ENCODE results near the gene RPUSD3. TPM values are rescaled to one million over a fixed set of nuclear protein-coding genes. Genes with fewer than 3 reads are reported as not detected.

RPUSD3 gene
- total RNA-seq, 1 experiment from 2014 or later = 54.1 TPM

DNA sequence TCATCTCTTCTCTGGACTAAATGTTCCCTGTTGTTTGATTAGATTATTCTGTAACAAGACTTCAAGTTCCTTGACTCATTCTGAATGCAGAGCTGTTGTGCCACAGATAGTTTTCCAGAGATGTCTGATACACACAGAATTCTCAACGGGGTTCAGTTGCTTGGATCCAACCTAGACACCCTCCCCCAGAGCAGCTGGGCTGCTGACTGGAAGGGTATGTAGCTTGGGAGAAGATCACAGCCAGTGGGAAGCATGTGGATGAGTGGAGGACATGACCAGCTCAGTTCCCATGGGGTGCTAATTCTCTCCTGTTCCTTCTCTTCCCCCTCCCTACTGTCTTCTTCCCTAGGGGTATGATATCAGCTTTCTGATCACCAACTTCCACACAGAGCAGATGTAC lies 40.3 kb downstream of the RPUSD3 start:
- H3K9ac ChIP-seq (ENCODE audit: low read length) = no peak overlapping the region
- no peaks in the 10 kb centered on the region for H3K27me3 ChIP-seq (ENCODE audit: low read length)
- TF ChIP-seq EZH2phosphoT487 (IDR thresholded peaks at IDR 0.05; ENCODE audit: borderline replicate concordance, low read length) (no peak), EZH2 (IDR thresholded peaks at IDR 0.05; ENCODE audit: low read length, unreplicated experiment) (no peak)
- TF ChIP-seq, protein P1, sequence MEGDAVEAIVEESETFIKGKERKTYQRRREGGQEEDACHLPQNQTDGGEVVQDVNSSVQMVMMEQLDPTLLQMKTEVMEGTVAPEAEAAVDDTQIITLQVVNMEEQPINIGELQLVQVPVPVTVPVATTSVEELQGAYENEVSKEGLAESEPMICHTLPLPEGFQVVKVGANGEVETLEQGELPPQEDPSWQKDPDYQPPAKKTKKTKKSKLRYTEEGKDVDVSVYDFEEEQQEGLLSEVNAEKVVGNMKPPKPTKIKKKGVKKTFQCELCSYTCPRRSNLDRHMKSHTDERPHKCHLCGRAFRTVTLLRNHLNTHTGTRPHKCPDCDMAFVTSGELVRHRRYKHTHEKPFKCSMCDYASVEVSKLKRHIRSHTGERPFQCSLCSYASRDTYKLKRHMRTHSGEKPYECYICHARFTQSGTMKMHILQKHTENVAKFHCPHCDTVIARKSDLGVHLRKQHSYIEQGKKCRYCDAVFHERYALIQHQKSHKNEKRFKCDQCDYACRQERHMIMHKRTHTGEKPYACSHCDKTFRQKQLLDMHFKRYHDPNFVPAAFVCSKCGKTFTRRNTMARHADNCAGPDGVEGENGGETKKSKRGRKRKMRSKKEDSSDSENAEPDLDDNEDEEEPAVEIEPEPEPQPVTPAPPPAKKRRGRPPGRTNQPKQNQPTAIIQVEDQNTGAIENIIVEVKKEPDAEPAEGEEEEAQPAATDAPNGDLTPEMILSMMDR (conservative IDR thresholded peaks at IDR 0.05; ENCODE audit: low read depth, low read length) = no peak
- ChIA-PET POLR2A (ENCODE audit: unreplicated experiment) (no interaction called here), CTCF (no interaction called here)
- no peak overlapping the region for H3K4me3 ChIP-seq (ENCODE audit: low read length)
- intact Hi-C loops (cut with micrococcal nuclease) = no loop called here
- no peaks in the 10 kb centered on the region for H4K20me1 ChIP-seq (ENCODE audit: low read length)
- H3K9me2 ChIP-seq (replicated peaks; ENCODE audit: low read length) = no peaks in the 10 kb centered on the region
- no peaks in the 10 kb centered on the region for H3K79me2 ChIP-seq (ENCODE audit: low read length)
- no peak for DNase-seq
- H3K4me2 ChIP-seq (ENCODE audit: low read length) = no peak overlapping the region
- peaks cover 5% of the 10 kb centered on the region; the same call in 1 of the 2 replicates for H3K4me1 ChIP-seq (ENCODE audit: insufficient read depth, low read length)
- no peak for ATAC-seq
- peaks cover 61% of the 10 kb centered on the region for H3K36me3 ChIP-seq (ENCODE audit: low read depth, low read length)
- H3K9me3 ChIP-seq (ENCODE audit: low read length) = no peaks in the 10 kb centered on the region
- H3K27ac ChIP-seq (ENCODE audit: low read length) = no peak overlapping the region
- H2AFZ ChIP-seq (ENCODE audit: low read length) = no peak overlapping the region
- no TSS peak for BruUV-seq (replicated peaks)
- no peaks in the 10 kb centered on the region for H3F3A ChIP-seq (ENCODE audit: low read length, unreplicated experiment)

DNA sequence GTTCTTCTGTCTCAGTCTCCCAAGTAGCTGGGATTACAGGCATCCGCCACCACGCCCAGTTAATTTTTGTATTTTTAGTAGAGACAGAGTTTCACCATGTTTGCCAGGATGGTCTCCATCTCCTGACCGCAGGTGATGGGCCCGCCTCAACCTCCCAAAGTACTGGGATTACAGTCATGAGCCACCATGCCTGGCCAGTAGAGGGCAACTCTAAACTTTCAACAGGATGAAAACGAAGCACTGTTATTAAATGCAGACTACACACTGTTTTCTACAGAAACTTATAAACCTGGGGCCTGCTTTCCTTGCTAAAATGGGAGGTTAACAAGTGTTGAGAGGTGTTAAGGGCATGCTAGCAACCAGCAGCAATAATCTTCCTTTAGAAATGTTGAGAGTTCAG lies 43.3 kb downstream of the RPUSD3 start:
- POLR2A ChIA-PET (ENCODE audit: unreplicated experiment) = no interaction called here
- Histone ChIP-seq H3K27ac (ENCODE audit: low read length) (no peak overlapping the region), H3K4me2 (ENCODE audit: low read length) (no peak overlapping the region), H3K9ac (ENCODE audit: low read length) (no peak overlapping the region), H3K4me1 (ENCODE audit: insufficient read depth, low read length) (no peaks in the 10 kb centered on the region), H3K36me3 (ENCODE audit: low read depth, low read length) (peaks cover 66% of the 10 kb centered on the region), H3K9me2 (replicated peaks; ENCODE audit: low read length) (no peaks in the 10 kb centered on the region), H3F3A (ENCODE audit: low read length, unreplicated experiment) (no peaks in the 10 kb centered on the region), H3K27me3 (ENCODE audit: low read length) (no peaks in the 10 kb centered on the region), H3K79me2 (ENCODE audit: low read length) (peaks cover 1% of the 10 kb centered on the region), H2AFZ (ENCODE audit: low read length) (no peak overlapping the region), H4K20me1 (ENCODE audit: low read length) (no peaks in the 10 kb centered on the region), H3K4me3 (ENCODE audit: low read length) (no peak overlapping the region), H3K9me3 (ENCODE audit: low read length) (no peaks in the 10 kb centered on the region)
- intact Hi-C loops (cut with micrococcal nuclease) = no loop called here
- TF ChIP-seq, protein P1 (conservative IDR thresholded peaks at IDR 0.05; ENCODE audit: low read depth, low read length) = peak; percentile 56
- no peak for TF ChIP-seq EZH2phosphoT487 (IDR thresholded peaks at IDR 0.05; ENCODE audit: borderline replicate concordance, low read length)
- DNase-seq = peak; percentile 25
- ATAC-seq = peak; percentile 58; the same call in 1 of the 2 replicates
- BruUV-seq (replicated peaks) = no TSS peak
- CTCF ChIA-PET = no interaction called here

DNA sequence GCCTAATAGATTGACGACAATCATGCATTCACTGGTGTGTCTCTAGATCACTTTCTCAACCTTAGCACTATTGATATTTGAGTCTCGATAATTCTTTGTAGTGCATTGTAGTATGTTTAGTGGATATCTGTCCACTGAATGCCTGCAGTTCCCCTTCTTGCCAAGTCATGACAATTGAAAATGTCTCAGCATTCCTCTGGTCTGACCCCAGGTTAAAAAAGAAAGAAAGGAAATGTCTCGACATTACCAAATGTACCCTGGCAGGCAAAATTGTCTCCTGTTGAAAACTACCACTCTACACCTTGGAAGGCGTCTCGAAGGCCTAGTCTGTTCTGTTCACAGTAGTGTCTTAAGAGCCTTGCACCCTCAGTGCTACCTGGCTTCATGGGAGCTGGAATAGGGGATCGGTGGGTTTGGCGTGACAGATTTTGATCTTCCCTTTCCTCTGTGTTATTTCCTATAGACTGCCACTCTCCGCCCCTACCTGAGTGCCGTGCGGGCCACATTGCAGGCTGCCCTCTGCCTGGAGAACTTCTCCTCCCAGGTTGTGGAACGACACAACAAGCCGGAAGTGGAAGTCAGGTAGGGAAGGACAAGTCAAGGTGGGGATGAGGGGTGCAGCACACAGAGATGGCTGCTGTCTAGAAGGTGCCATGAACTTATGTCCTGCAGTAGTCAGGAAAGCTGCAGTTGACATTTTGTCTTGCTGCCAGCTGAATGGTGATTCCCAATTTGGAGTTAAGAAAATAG lies 46.4 kb downstream of the RPUSD3 start:
- peaks cover 7% of the 10 kb centered on the region for H3K4me1 ChIP-seq (ENCODE audit: insufficient read depth, low read length)
- H3K9ac ChIP-seq (ENCODE audit: low read length) = no peak overlapping the region
- ChIA-PET POLR2A (ENCODE audit: unreplicated experiment) (no interaction called here), CTCF (no interaction called here)
- peaks cover 41% of the 10 kb centered on the region for H3K36me3 ChIP-seq (ENCODE audit: low read depth, low read length)
- TF ChIP-seq, protein P1 (conservative IDR thresholded peaks at IDR 0.05; ENCODE audit: low read depth, low read length) = no peak
- TF ChIP-seq EZH2phosphoT487 (IDR thresholded peaks at IDR 0.05; ENCODE audit: borderline replicate concordance, low read length) = no peak
- TF ChIP-seq EZH2 (IDR thresholded peaks at IDR 0.05; ENCODE audit: low read length, unreplicated experiment) = no peak
- H3K9me3 ChIP-seq (ENCODE audit: low read length) = no peaks in the 10 kb centered on the region
- H4K20me1 ChIP-seq (ENCODE audit: low read length) = no peaks in the 10 kb centered on the region
- H3K4me2 ChIP-seq (ENCODE audit: low read length) = no peak overlapping the region
- intact Hi-C loops (cut with micrococcal nuclease) = no loop called here
- H3K27me3 ChIP-seq (ENCODE audit: low read length) = no peaks in the 10 kb centered on the region
- peaks cover 28% of the 10 kb centered on the region for H3K79me2 ChIP-seq (ENCODE audit: low read length)
- H3K4me3 ChIP-seq (ENCODE audit: low read length) = no peak overlapping the region
- ATAC-seq = no peak
- DNase-seq = no peak
- H3K9me2 ChIP-seq (replicated peaks; ENCODE audit: low read length) = no peaks in the 10 kb centered on the region
- H2AFZ ChIP-seq (ENCODE audit: low read length) = no peak overlapping the region
- no peak overlapping the region for H3K27ac ChIP-seq (ENCODE audit: low read length)
- H3F3A ChIP-seq (ENCODE audit: low read length, unreplicated experiment) = no peaks in the 10 kb centered on the region
- no TSS peak for BruUV-seq (replicated peaks)

All from PC-3 (cell line).